GM19438 (cell line): ENCODE data around the gene HDLBP.
"Not testable (repeated sequence)": the region's sequence is repeated elsewhere in the genome, so short reads cannot be mapped to it uniquely, and the experiment has no call there.

ENCODE experiments used
- ATAC-seq: cut with Tn5 transposase; IDR thresholded peaks from one replicate; pipeline ENCODE4 v1.9.1; 2021; ENCODE audit warnings: low read depth; ENCODE audit not compliant: unreplicated experiment

Gene HDLBP

DNA sequence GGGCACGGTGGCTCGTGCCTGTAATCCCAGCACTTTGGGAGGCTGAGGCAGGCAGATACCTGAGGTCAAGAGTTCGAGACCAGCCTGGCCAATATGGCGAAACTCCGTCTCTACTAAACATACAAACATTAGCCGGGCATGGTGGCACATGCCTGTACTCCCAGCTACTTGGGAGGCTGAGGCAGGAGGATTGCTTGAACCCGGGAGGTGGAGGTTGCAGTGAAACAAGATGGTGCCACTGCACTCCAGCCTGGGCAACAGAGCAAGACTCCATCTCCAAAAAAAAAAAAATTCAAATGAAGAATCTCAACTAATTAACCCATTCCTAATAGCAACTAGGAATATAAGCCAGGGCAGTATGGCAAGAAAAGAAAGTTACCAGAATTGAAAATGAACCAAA, 37.2 kb downstream of the HDLBP start:
- ATAC-seq, result not testable (repeated sequence)

DNA sequence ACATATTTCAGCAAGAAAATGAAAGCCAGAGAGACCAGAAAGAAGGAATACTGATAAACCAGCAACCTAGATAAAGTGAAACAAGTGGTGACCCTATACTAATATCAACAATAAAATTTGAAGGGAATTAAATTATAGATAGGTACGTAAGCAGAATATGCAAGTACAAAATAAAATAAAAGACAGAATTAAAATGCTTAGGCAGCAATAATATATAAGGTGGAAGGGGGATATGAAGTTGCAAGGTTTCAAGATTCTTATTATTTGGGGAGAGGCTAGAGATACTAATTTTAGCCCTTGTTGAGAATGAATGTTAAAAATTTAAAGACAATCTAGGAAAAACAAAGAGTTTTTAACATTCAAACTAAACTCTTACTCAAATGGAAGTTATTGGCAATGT, 39.6 kb downstream of the HDLBP start:
- ATAC-seq, result no peak

DNA sequence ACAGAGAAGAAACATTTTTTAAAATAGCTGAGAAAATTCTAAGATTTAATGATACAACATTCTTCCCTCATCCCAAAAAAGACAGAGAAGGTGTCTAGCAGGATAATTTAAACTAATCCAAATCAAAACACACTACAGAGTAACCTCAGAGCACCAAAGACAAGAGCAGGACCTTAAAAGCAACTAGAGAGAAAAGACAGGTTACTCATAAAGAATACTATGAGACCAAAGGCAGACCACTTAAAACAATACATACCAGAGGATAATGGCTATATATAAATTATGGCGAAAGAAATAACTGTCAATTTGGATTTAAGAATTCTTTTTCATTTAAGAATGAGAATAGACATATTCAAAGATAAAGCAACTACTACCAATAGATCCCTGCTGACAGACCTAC, 40.0 kb downstream of the HDLBP start:
- ATAC-seq, result no peak

DNA sequence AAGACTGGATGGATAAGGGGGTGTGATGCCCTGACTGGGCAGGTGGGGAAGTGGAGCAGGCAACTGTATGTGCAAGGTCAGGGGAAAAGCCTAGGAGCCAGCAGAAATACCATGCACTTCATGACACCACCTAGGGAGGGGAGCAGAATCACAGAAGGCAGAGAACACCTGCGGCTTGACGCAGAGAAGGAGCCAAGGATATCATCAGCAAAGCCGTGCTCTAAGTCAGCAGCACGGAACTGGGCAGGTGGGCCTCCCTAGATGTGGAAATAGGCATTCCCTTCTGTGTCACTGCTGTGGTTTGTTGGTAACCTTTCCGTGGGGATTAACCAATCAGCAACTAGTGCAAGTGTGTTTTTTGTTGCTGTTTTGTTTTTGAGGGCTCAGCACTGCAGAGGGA, 41.3 kb downstream of the HDLBP start:
- no peak for ATAC-seq

DNA sequence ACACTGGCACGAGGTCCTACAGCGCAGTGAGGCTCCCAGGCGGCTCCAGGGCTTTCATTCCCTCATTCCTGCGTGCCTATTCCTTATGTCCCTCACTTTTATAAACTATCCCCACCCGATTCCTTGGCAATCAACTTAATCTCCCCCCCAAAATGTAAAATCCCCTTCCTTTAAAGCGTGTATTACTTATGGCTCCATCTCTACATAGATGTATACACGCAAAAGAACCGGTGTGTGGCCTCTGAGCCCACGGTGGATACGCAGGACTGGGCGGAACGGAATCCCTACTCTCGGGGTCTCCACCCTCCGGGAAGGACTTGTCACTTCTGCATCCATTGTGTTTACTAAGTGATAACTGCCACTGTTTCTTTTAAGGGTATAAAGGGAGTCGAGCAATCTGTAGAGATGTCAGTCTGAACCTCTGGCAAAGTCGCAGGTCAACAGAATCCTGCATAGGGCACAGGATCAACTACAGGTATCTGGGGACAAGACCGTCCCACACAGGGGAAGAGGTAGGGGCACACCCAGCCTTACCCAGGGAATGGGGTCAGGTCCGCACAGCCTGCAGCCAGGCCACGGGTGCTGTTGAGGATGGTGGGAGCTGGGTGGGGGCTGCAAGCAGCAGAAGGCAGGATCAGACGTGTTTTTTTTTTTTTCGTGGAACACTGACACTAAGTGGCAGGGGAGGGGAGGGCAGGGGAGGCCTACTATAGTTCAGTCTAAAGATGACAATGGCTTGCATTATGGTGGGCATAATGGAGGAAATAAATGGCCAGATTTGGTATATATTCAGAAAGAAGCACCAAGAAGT, 42.1 kb downstream of the HDLBP start:
- ATAC-seq, result no peak

DNA sequence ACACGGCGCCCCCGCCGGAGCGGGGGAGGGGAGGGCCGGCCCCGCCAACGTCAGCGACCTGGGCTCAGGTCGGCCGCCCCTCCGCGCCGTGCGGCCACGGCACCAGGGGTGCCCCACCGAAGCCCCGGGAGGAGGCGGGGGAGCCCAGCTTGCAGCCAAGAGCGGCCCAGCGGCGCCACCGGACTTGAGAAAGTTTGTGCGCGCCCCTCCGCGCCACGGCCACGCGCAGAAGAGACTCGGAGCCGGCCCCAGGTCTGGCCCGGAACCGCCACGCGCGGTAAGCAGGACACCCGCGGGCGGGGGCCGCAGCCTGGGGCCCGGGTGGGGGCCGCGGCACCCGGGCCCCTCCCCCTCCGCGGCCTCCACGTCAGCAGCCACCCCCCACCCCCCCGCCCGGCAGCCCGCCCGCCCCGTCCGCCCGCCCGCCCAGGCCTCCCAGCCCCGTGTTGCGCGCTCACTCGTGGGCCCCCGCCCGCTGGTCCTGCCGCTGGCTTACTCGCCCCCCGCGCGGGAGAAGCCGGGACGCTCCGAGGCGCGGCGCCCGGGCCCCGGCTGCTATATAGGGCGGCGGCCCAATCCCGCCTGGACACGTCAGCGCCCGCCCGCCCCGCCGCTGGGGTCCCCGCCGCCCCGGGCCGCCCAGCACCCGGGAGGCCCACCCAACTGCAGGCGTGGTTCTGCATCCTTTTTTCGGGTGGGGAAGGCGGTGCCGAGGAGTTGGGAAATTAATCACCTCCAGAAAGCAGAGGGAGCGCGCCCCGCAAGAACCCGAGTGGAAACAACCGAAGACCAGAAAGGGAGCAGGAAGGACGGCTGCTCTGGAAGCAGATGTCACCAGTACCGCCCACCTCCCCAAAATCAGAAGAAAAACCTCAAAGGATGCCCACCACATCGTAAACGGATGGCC, 42.9 kb downstream of the HDLBP start:
- peak; percentile 43 for ATAC-seq

DNA sequence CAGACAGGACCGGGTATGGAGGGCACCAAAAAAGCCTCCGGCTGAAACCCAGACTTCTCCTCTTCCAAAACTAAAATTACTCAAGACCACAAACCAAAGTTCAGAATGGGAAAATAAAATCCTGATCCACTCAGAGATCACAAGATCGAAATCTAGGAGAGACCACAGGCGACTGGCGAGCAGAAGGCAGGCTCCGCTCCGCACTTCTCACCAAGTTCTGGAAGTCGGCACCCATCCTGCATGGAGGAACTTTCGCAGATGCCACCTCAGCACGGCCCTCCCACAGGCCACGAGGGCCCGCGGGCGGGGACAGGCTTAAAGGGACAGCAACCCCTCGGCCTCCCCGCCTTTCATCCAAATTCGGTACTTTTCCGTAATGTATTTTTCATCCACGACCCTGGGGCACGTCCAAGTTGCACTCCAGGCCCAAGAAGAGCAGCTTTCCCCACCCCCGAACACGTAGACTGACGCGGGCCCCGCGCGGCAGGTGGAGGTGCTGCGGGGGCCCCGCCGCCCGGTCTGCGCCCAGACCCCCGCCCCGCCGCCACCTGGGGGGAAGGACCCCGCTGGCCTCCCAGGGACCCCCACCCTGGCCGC, 43.7 kb downstream of the HDLBP start:
- peak; percentile 52 for ATAC-seq

DNA sequence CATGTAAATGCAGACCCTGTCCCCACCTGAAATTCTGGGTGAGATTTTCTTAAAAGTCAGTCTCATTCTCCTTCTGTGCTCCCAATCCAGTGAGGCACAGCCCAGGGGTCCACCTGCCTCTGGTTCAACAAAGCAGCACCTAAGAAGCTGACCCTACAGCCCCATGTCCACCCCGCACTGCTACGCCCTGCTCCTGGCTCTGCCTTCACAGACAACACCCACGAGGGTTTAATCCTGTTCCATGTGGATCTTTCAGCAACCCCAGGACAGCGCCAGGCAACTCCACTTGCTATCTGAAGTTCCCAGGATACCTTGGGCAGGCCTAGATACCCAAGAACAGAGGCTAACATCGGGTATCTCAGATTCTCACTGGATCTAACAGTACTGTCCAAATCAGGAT, 44.9 kb downstream of the HDLBP start:
- ATAC-seq, result no peak

DNA sequence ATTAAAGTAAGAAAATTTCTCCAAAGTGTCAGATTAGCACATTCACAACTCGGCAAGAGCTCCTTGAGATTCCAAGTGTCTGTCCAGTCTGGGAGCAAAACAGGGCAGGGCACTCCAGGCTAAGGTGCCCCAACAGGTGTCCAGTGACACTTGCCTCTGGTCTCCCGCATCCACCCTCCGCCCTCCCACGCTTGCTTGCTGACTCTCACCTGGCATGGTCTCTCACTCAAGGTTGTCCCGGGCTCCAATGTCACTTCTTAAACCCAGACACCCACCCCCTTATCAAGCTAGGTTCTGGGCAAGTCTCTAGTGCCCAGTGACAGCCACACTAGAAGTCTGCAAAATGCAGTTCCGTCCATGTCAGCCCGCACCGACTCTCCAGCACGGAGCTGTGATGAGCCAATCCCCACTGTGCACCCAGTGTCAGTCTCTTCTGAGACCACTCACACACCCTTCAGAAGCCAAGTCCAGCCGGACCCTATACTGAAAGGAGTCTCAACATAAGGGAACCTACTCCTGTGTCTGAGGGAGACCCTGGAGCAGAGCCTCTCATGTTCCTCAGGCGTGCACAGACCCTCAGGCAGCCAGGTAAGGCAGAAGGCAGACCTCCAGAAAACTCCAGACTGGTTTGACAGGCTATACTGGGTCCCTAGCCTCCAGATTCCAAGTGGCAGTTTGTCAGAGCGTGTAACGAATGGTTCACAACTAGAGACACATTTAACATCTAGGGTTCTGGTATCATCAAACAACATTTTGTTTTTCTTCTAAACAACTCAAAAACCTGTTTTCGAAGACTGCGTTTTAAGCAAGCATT, 45.6 kb downstream of the HDLBP start:
- ATAC-seq, result no peak

DNA sequence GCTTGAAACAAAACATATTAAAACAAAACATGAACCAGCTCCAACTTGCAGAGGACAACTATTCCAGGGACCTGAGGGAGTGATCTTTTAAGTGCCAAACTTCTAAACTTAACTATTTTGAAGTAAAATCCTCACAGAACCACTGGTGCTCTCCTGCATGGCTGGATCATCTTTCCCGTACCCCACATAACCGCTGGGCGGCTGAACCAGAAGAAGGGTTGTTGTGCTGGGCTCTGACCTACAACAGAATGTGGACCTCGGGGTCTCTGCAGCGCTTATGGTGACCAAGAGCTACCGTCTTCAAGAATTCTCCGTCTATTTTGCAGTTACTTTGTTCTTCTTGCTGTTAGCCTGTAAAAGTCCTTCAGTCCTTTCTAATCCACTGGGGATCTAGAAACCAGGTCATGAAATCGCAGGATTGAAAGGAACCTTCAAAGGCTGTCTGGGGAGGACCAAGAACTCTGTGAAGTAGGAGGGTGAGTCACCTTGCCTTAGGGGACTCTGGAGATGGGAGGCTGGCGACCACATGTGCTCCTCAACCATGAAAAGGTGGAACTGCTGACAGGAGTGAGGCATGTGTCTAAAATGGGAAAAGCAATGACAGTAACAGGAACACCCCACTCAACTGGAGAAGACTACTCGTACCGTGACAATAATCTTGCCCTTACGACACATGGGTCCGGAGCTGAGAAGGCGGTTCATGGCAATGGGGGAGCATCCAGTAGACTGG, 46.6 kb downstream of the HDLBP start:
- no peak for ATAC-seq

DNA sequence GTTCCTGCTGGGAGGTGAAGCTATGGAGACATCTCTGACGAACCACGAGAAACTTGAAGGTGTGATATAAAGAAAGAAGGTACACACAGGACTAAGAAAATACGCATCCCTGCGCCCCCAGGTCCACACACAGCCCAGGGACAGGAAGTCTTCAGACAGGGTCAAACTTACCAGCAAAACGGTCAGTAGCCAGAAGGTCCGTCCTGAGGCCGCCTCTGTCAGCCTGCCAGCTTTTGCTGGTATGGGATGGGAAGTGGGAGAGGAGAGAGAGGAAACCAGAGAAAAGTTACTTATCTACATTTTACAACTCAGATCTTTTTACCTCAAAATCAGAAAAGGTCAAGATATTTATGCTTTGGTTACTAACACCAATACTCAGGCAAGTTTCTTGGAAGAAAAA, 47.2 kb downstream of the HDLBP start:
- ATAC-seq, result no peak

DNA sequence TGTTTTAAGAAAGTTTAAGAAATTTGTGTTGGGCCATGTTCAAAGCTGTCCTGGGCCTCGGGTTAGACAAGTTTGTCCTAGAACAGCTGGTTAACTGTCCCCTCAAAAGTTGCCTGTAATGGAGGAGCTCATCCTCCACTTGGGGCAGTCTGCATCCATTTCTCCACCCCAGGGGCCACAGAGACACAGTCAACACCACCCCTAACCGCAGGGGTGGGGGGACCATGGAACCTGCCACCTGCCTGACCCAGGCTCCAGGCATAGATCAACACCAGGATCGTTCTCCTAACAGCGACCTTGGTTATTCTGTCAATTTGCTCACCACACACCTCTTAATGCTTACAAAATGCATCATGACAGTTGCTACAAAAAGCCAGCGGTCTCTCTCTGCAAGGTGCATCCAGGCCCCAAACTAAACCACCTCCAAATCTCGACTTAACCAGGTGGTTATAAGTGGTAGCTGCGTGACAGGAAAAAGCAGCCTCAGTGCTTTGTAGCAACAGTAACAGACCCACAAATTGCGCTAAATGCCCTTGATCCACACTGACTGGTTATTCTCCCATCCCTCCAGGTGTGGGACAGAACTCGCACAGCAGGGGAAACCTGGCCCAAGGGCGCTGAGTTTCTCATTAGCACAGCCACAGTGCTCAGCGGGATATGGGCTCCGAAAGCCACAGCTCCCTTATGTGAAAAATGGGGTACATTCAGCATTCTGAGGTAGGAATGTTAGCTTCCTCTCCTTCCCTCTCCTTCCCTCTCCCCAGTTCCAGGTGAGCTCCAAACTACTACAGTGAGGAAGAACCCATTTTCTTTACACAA, 48.0 kb downstream of the HDLBP start:
- no peak for ATAC-seq

DNA sequence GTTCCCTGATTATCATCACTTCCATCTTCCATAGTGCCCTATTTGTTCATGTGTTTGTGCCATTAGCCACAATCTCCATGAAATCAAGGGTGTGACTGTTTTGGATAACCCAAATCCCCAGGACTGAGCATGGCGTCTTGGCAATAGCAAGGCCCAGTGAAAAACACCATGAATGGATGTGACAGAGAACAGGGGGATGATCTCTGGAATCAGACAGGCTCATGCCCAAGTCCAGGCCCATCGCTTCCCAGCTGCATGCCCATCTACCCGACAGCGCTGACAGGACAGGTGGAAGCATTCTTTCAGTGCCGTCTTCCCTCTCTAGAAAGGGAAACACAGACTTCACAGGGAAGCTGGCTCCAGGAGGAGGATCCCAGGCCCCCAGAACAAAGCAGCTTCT, 50.0 kb downstream of the HDLBP start:
- no peak for ATAC-seq

DNA sequence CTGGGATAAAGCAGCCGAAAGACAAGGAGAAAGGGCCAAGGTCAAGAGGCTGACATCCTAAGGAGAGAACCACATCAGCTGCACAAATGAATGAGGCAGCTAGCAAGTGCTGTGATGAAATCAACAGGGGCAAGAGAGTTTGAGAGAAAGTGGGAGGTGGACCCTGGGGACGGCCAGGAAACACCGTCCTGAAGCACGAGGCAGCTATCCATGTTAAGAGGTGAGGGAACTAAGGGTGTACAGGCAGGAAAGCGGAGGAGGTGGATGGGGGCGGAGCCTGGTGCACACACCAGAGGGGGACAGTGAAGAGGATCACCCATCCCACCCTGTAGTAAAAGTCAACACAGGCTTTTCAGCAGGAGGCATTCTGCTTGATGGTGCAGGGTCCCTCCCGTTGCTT, 52.4 kb downstream of the HDLBP start:
- no peak for ATAC-seq

DNA sequence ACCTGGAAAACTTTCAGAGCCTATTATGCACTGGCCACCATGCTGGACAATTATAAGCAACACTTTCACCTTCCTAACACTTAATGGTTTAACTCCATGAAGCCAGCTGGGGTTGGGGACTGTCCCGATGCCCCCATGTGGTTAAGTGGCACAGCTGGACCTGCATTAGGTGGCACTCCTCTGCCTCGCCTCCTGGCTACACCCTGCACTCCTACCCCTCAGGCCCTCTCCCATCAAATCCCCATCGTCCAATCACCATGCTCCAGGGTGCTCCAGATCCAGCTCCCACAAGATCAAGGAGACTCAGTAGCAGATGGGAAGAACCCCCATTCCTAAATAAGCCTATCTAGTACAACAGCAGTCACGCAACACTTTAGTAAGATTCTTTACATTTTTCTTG, 53.8 kb downstream of the HDLBP start:
- ATAC-seq, result no peak

DNA sequence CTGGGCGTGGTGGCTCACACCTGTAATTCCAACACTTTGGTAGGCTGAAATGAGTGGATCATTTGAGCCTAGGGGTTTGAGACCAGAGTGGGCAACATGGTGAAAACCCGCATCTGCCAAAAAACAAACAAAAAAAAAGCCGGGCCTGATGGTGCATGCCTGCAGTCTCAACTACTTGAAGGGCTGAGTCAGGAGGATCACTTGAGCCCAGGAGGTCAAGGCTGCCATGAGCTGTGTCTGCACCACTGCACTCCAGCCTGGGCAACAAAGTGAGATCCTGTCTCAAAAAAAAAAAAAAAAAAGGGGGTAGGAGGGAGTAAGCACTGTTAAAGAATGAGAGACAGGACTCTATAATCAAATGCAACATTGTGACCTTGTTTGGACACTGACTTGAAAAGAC, 54.6 kb downstream of the HDLBP start:
- ATAC-seq, result no peak

DNA sequence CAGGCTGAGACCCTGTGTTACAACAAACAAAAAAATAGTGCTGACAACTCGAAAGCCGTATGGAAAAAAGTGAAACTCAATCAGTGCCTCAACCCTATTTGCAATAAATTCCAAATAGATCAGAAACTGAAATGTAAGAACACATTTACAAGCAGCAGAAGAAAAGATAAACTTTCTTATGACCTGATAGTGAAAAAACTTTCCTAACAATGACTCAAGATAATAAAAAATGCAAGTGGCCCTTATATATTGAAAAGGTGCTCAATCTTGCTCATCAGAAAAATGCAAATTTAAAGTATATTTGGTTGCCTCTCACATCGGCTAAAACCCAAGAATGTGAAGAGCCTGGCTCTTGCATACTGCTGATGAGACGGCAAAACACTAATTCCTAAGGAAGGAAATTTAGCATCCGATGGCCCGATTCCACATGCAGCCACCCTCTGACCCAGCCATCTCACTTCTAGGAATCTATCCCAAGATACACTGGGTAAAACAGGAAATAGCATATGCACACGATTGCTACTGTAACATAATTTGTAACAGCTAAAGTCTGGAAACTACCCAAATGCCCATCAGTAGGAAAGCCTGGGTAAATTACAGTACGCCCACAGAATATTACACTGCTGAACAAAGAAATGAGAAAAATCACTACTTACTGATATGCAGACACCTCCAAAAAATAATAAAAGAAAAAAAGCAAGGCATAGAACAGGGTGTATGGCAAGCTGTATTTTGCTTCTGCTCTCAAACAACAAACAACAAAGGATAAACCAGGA, 56.8 kb downstream of the HDLBP start:
- ATAC-seq, result no peak

DNA sequence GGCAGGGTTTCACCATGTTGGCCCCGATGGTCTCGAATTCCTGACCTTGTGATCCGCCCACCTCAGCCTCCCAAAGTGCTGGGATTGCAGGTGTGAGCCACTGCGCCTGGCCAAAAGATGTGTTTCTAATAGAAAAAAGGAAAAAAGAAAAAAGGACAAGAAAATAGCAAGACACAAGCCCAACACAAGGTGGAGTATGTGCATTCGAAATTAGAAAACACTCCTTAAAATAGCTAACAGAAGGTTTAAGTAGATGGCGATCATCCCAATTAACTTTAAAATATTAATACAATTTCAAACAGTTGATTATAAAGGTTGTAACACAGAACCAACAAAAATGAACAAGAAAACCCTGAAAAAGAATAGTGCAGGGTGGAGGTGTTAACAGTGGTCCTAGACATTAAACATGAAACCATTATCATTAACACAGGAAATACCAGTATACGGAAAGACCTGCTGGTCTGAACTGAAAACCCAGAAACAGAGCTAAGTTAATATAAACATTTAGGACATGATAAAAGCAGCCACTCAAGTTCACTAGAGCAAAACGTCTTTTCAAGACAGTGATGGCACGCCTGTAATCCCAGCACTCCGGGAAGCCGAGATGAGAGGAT, 57.9 kb downstream of the HDLBP start:
- no peak for ATAC-seq
